Neural progenitor cell (in vitro differentiated cells): ENCODE measurements around the gene ABO.

Experiments
- EZH2 ChIP-seq: fragments of 200-600 bp; sonication (generic); IDR thresholded peaks from 2 replicates; pipeline ENCODE4 v1.6.1; 2017; ENCODE audit warnings: antibody characterized with exemption, mild to moderate bottlenecking, moderate library complexity
- TF ChIP-seq, protein P1 (sequence below): fragments of 200-600 bp; sonication (generic); IDR thresholded peaks from 2 replicates; pipeline ENCODE4 v1.5.1; 2017; ENCODE audit warnings: antibody characterized with exemption, mild to moderate bottlenecking

DNA sequence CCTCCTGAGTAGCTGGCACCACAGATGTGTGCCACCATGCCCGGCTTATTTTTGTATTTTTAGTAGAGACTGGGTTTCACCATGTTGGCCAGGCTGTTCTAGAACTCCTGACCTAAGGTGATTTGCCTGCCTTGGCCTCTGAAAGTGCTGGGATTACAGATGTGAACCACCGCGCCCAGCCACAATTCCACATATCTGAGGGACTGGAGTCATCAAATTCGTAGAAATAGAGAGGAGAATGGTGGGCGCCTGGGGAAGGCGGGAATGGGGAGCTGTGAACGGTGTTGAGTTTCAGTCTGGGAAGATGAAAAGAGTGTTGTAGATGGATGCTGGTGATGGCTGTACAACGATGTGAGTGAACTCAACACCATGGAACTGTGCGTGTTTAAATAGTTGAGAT lies 1.9 kb upstream of the ABO start:
- TF ChIP-seq, protein P1, sequence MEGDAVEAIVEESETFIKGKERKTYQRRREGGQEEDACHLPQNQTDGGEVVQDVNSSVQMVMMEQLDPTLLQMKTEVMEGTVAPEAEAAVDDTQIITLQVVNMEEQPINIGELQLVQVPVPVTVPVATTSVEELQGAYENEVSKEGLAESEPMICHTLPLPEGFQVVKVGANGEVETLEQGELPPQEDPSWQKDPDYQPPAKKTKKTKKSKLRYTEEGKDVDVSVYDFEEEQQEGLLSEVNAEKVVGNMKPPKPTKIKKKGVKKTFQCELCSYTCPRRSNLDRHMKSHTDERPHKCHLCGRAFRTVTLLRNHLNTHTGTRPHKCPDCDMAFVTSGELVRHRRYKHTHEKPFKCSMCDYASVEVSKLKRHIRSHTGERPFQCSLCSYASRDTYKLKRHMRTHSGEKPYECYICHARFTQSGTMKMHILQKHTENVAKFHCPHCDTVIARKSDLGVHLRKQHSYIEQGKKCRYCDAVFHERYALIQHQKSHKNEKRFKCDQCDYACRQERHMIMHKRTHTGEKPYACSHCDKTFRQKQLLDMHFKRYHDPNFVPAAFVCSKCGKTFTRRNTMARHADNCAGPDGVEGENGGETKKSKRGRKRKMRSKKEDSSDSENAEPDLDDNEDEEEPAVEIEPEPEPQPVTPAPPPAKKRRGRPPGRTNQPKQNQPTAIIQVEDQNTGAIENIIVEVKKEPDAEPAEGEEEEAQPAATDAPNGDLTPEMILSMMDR, result no peak
- TF ChIP-seq EZH2, result no peak
